ENCODE results near the gene ME3.

Gene ME3

GRCh38 chr11:86482692-86483091 is 189.7 kb downstream of the ME3 start:
- Histone ChIP-seq H3K4me3 (replicated peaks; ENCODE audit: low read depth, low read length) (no peak overlapping the region), H3K27me3 (replicated peaks; ENCODE audit: control insufficient read depth, insufficient read depth, low read length) (no peaks in the 10 kb centered on the region)
- DNase-seq (ENCODE audit: extremely low read depth, insufficient read length): no peak

GRCh38 chr11:86481399-86481798 is 191.0 kb downstream of the ME3 start:
- no peak for TF ChIP-seq CTCF (IDR thresholded peaks at IDR 0.05; ENCODE audit: insufficient read depth, low read length, poor library complexity, severe bottlenecking)
- Histone ChIP-seq H3K27me3 (replicated peaks; ENCODE audit: control insufficient read depth, insufficient read depth, low read length) (no peaks in the 10 kb centered on the region), H3K36me3 (ENCODE audit: control insufficient read depth, insufficient read depth, low read length) (no peaks in the 10 kb centered on the region), H3K4me3 (replicated peaks; ENCODE audit: low read depth, low read length) (no peak overlapping the region)
- DNase-seq (ENCODE audit: extremely low read depth, insufficient read length): no peak

More at GRCh38 chr11:86482692-86483091, 189.7 kb downstream of the ME3 start:
- no peaks in the 10 kb centered on the region for H3K36me3 ChIP-seq (ENCODE audit: control insufficient read depth, insufficient read depth, low read length)
- TF ChIP-seq CTCF (IDR thresholded peaks at IDR 0.05; ENCODE audit: insufficient read depth, low read length, poor library complexity, severe bottlenecking): no peak

GRCh38 chr11:86478348-86478747 is 194.1 kb downstream of the ME3 start:
- H3K4me3 ChIP-seq (replicated peaks; ENCODE audit: low read depth, low read length): no peak overlapping the region
- TF ChIP-seq CTCF (IDR thresholded peaks at IDR 0.05; ENCODE audit: insufficient read depth, low read length, poor library complexity, severe bottlenecking): no peak
- DNase-seq (ENCODE audit: extremely low read depth, insufficient read length): no peak
- H3K27me3 ChIP-seq (replicated peaks; ENCODE audit: control insufficient read depth, insufficient read depth, low read length): no peaks in the 10 kb centered on the region
- no peaks in the 10 kb centered on the region for H3K36me3 ChIP-seq (ENCODE audit: control insufficient read depth, insufficient read depth, low read length)

- Histone ChIP-seq H3K27me3 (replicated peaks; ENCODE audit: control insufficient read depth, insufficient read depth, low read length) (no peaks in the 10 kb centered on the region), H3K4me3 (replicated peaks; ENCODE audit: low read depth, low read length) (no peak overlapping the region), H3K36me3 (ENCODE audit: control insufficient read depth, insufficient read depth, low read length) (no peaks in the 10 kb centered on the region)
- no peak for TF ChIP-seq CTCF (IDR thresholded peaks at IDR 0.05; ENCODE audit: insufficient read depth, low read length, poor library complexity, severe bottlenecking)
- DNase-seq (ENCODE audit: extremely low read depth, insufficient read length): no peak
Measured at GRCh38 chr11:86477495-86478155, 194.8 kb downstream of the ME3 start.

- DNase-seq (ENCODE audit: extremely low read depth, insufficient read length): no peak
- H3K4me3 ChIP-seq (replicated peaks; ENCODE audit: low read depth, low read length): no peak overlapping the region
Measured at GRCh38 chr11:86476109-86476861, 196.1 kb downstream of the ME3 start.

More at GRCh38 chr11:86476109-86476861, 196.1 kb downstream of the ME3 start:
- H3K27me3 ChIP-seq (replicated peaks; ENCODE audit: control insufficient read depth, insufficient read depth, low read length): no peaks in the 10 kb centered on the region
- H3K36me3 ChIP-seq (ENCODE audit: control insufficient read depth, insufficient read depth, low read length): no peaks in the 10 kb centered on the region
- TF ChIP-seq CTCF (IDR thresholded peaks at IDR 0.05; ENCODE audit: insufficient read depth, low read length, poor library complexity, severe bottlenecking): no peak

Measured in GM06990 (cell line).